H1 (cell line): ENCODE data around the gene C20orf173. TPM values are rescaled to one million over a fixed set of nuclear protein-coding genes. Genes with fewer than 3 reads are reported as not detected.

Source experiments
- CHD2 ChIP-seq: IDR thresholded peaks from 2 replicates; pipeline ENCODE4 v1.6.1; 2012; ENCODE audit warnings: low read length, improper control_type of control experiment
- EGR1 ChIP-seq: IDR thresholded peaks from 2 replicates; pipeline ENCODE4 v1.6.1; 2011; ENCODE audit warnings: low read depth, low read length, borderline replicate concordance
- FOSL1 ChIP-seq: IDR thresholded peaks from 2 replicates; pipeline ENCODE4 v1.6.1; 2011; ENCODE audit warnings: mild to moderate bottlenecking, low read depth, low read length, moderate library complexity; ENCODE audit not compliant: insufficient read depth
- HDAC2 ChIP-seq, 2 experiments: fragments of 300-600 bp in 1 of 2; sonication (generic) in 1 of 2; IDR thresholded peaks; 2 replicates each; pipeline ENCODE4 v1.6.1; 2011 to 2012; ENCODE audit warnings: low read depth in 2 of 2, low read length in 2 of 2, mild to moderate bottlenecking in 2 of 2, moderate library complexity in 2 of 2, borderline replicate concordance in 1 of 2, inconsistent platforms in 1 of 2
- RBBP5 ChIP-seq: IDR thresholded peaks from 2 replicates; pipeline ENCODE4 v1.7.1; 2012; ENCODE audit warnings: low read depth, mild to moderate bottlenecking, inconsistent platforms, low read length, moderate library complexity, borderline replicate concordance
- TAF1 ChIP-seq: IDR thresholded peaks from 2 replicates; pipeline ENCODE4 v1.6.1; 2011; ENCODE audit warnings: mild to moderate bottlenecking, low read depth, low read length
- YY1 ChIP-seq: IDR thresholded peaks from 2 replicates; pipeline ENCODE4 v1.6.1; 2011; ENCODE audit warnings: low read depth, mild to moderate bottlenecking, low read length
- polyA plus RNA-seq, 7 experiments: library from polyadenylated mRNA; depleted of rRNA in 3 of 7; stranded (reverse) in 5 of 7; unstranded in 2 of 7; fragments of >200 nt in 5 of 7; fragments of 200-250 nt in 2 of 7; gene quantifications; 1 replicate in 5 of 7; 2 replicates in 1 of 7; 4 replicates in 1 of 7; pipeline versions ENCODE4 v1.2.1 to v1.2.3, GENCODE V29; 2011 to 2013; ENCODE audit warnings: missing spikeins in 2 of 7, mixed read lengths in 2 of 7
- total RNA-seq: library from RNA; stranded (reverse); fragmentation: NEBNext Ultra II Directional; extraction: Animal tissue kit (Norgen Biotek cat#: 25700); gene quantifications from 2 replicates; pipeline ENCODE4 v1.2.1, GENCODE V29; 2021

C20orf173 gene
- total and polyA plus RNA-seq, 2 of the 8 experiments (the other 6 are each of a cell fraction or from before 2014, with no cell fraction given) = not detected

DNA sequence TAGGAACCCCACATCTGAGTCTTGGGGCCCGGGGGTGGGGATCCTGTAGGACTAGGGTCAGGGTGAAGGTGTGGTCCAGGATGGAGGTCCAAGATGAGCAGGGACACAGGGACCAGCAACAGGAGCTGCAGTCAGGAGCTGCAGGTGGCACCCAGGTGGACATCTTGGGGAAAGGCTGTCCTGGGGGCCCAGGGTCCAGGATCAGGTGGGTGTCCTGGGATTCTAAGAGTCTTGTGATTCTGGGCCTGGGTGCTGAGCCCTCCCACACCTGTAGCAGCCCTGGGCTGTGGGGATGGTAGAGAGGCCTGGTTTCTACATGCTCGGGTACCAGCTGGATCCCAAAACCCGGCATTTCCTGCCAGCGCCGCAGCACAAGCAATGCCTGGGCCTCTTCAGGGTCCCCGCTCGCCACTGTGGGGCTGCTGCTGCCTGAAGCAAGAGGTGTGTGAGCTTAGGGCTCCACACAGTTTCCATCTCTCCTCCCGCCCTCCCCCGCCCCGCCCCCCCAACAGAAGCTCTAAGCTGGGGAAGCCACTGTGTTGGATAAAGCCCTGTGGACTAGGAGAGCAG, 33.2 kb upstream of the C20orf173 start (continued):
- TF ChIP-seq HDAC2 (IDR thresholded peaks at IDR 0.05; ENCODE audit: borderline replicate concordance in 1 of 2, low read depth in 2 of 2, low read length in 2 of 2) = no peak
- TF ChIP-seq TAF1 = no peak
- no peak for TF ChIP-seq FOSL1
- no peak for TF ChIP-seq CHD2
- TF ChIP-seq RBBP5 = no peak
- no peak for TF ChIP-seq YY1
- no peak for TF ChIP-seq EGR1
